HG02885 (cell line): ENCODE measurements around the gene FTH1.
"Not testable (repeated sequence)": the region's sequence is repeated elsewhere in the genome, so short reads cannot be mapped to it uniquely, and the experiment has no call there.

Experiments
- ATAC-seq: cut with Tn5 transposase; IDR thresholded peaks from one replicate; pipeline ENCODE4 v1.9.1; 2021; ENCODE audit warnings: mild to moderate bottlenecking; ENCODE audit not compliant: unreplicated experiment, poor library complexity

Gene FTH1

GRCh38 chr11:61967116-61967923 is at the start of gene FTH1:
FTH1 (minus strand) TSS chr11:61967634; CDS start chr11:61967425, 209 bp downstream.
- peak; percentile 70 for ATAC-seq

GRCh38 chr11:62015615-62016014 is 48.2 kb upstream of the FTH1 start:
- ATAC-seq, result no peak

- no peak for ATAC-seq
Observed at GRCh38 chr11:62013537-62014476, 46.4 kb upstream of the FTH1 start.

- no peak for ATAC-seq
Observed at GRCh38 chr11:62012832-62013461, 45.5 kb upstream of the FTH1 start.

GRCh38 chr11:62012451-62012831 is 45.0 kb upstream of the FTH1 start:
- no peak for ATAC-seq

GRCh38 chr11:62011881-62012280 is 44.4 kb upstream of the FTH1 start:
- no peak for ATAC-seq

- ATAC-seq, result no peak
Observed at GRCh38 chr11:62010935-62011528, 43.6 kb upstream of the FTH1 start.

- ATAC-seq, result no peak
Observed at GRCh38 chr11:62008193-62008592, 40.8 kb upstream of the FTH1 start.

- peak; percentile 49 for ATAC-seq
Observed at GRCh38 chr11:62004473-62004872, 37.0 kb upstream of the FTH1 start.

DNA sequence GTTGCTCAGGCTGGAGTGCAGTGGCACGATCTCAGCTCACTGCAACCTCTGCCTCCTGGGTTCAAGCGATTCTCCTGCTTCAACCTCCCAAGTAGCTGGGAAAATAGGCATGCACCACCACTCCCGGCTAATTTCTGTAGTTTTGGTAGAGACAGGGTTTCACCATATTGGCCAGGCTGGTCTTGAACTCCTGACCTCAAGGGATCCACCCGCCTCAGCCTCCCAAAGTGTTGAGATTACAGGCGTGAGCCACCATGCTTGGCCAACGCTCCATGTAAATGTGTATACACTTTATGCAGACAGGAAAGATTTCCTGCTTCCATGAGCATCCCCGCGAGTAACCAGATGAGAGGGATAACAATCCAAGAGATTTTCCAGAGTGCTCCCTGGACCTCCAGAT is 34.8 kb upstream of the FTH1 start:
- ATAC-seq, result not testable (repeated sequence)

DNA sequence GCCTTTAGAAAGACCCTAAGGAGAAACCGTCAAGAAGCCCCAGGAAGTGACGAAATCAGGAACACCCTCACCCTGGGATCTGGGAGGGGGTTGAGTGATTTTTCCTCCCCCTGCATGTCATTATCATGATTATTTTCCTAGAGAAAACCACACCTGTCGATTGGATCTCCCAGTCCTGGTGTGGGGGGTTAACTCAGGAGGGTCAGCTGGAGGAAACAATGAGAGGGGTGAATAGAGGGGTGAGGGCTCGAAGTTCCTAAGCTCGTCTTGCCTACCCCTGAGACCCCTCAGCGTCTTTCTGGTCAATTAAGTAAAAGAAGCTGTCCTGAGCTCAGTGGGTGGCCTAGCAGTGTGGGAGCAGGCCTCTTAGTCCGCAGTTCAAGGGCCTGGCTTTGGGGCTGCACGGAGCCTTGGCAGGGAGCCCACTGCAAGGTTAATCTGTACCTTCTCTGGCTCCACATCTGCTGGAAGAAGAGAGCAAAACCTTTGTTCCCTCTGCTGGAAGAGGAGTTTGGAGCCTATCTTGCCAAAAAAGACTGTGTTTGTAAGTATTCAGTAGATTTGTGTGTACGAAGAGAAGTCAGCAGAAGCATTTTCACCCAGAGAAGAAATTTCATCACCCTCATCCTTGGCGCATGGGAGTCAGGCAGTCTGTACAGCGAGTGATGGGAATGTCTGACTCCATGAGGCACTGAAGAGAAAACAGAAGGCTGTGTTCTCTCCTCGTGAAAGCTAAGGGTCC is 34.2 kb upstream of the FTH1 start:
- ATAC-seq, result no peak

DNA sequence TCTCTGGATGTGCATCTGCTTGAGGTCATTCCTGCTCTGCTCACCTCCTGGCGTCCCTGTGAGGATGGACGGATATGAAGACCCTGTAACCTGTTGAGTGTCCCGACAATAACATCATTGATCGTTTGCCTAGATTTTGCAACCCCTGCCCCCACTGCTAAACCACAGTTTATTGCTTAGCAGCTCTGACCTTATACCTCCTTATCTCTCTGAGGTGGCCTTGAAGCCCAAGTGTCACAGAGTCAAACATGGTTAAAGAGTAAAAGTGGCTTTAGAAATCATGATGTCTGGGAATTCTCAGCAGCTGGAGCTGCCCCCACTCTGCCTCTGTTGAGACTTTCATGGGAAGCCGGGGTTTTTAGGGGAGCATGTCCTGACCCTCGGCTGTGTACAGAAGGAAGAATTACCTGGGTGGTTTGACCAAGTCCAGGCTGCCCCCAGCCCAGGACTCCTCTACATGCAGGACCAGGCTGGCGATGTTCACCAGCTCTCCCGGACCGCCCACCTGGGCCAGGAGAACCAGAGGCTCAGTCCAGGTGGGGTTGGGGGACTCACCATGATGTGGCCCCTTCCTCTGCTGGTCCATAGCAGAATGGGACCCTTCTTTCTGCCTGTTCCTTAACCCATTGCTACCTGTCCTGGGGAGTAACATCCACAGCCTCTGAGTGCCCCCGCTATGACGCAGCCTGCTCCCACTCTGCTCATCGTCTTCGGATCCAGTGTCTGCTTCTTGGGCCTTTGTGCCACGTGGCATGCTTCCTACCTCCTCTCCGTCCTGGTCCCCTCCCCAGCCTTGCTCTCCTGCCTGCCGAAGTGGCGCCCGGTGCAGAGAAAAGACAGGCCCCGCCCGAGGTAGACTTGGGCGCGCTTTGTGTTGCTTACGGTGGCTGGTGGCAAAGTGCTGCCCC is 33.4 kb upstream of the FTH1 start:
- no peak for ATAC-seq

DNA sequence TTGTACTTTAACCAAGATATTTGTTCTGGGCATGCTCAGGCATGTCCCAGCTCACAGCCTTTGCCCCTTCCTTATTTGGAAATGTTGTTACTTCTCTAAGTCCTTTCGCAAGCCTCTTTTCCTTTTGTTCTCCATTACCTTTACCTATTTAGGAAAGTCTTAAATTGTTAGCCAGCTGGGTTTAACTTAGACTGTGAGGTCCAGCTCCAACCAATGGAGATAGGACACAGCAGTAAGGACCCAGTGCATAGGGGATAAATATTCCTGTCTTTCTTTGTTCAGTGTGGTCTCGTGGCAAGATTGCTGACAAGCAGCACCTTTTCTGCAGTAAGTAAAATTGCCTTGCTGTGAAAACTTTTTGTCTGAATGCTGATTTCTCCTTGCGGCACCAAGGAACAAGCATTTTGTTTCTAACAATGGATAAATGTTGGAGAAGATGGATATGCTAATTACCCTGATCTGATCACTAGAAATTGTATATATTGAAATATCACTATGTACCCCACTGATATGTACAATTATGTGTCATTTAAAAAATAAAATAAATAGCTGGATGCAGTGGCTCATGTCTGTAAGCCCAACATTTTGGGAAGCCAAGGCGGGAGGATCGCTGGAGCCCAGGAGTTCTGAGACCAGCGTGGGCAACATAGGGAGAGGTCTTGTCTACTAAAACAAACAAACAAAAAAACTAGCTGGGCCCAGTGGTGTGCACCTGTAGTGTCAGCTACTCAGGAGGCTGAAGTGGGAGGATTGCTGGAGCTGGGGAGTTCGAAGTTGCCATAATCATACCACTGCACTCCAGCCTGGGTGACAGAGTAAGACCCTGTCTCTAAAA is 31.9 kb upstream of the FTH1 start:
- ATAC-seq, result no peak

DNA sequence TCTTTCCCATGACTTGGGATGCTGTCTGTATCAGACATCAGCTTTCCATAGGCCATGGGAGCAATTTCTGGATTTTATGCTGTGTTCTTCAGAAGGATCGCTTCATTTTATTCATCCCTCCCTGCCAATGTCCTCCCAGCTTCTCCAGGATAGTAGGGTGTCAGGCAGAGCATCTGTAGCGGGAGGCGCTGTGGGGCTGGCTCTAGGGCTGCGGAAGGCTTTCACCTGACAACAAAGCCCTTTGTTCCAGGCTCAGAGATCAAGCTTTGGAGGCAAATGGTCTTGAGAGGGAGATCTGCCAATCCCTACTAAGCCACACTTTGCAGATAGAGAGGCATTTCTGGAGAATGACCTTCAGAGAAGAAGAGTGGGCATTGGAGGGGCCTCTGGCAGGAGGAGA is 29.5 kb upstream of the FTH1 start:
- ATAC-seq, result no peak

- no peak for ATAC-seq
Observed at GRCh38 chr11:61994981-61995380, 27.5 kb upstream of the FTH1 start.

GRCh38 chr11:61985869-61986268 is 18.4 kb upstream of the FTH1 start:
- ATAC-seq, result no peak

DNA sequence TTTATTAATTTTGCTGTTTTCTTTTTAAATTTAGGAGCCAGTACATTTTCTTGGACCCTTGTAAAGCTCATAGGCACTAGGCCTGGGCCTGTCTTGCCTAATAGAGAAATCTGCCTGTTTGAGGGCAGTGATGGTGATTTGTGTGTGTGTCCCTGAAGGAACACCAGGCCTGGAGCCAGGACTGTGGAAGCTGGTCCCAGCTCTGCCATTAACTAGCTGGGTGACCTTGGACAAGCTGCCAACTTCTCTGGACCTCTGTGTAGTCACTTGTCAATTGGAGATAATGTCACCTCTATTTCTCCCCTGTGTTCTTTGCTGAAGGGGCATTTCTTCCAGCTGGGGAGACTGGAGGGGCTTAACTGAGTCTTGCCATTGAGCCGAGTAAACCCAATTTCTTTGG is 16.0 kb upstream of the FTH1 start:
- ATAC-seq, result no peak
